DND-41 (cell line): Measurements from ENCODE around the gene CCDC60.

Source experiments
- ATAC-seq: fragments of 200-7000 bp; cut with Tn5 transposase; 3 replicates; pipeline ENCODE4 v1.9.1; 2021; ENCODE audit warnings: low read depth; ENCODE audit not compliant: insufficient read depth
- DNase-seq: peaks from one replicate; pipeline ENCODE4 v3.0.0-alpha.2; 2020
- H2AFZ ChIP-seq: 2 replicates; pipeline ENCODE4 v1.6.0; 2012; ENCODE audit warnings: low read depth, low read length
- H3K27ac ChIP-seq: 2 replicates; pipeline ENCODE4 v1.5.1; 2012; ENCODE audit warnings: low read length, inconsistent platforms
- H3K27me3 ChIP-seq: fragments of 200-600 bp; sonication (generic); 2 replicates; pipeline ENCODE4 v1.6.0; 2012; ENCODE audit warnings: low read length, mild to moderate bottlenecking, inconsistent platforms; ENCODE audit not compliant: insufficient read depth, poor library complexity
- H3K36me3 ChIP-seq: 2 replicates; pipeline ENCODE4 v1.5.1; 2012; ENCODE audit warnings: low read length, inconsistent platforms; ENCODE audit not compliant: insufficient read depth
- H3K4me1 ChIP-seq: 2 replicates; pipeline ENCODE4 v1.5.1; 2012; ENCODE audit warnings: mild to moderate bottlenecking, low read length; ENCODE audit not compliant: insufficient read depth
- H3K4me2 ChIP-seq: 2 replicates; pipeline ENCODE4 v1.6.0; 2012; ENCODE audit warnings: mild to moderate bottlenecking, moderate library complexity, low read length, inconsistent platforms; ENCODE audit not compliant: insufficient read depth
- H3K4me3 ChIP-seq, 2 experiments: fragments of 200-600 bp in 1 of 2; shearing (Covaris generic) in 1 of 2; 2 replicates each; pipeline ENCODE4 v1.5.1; 2012 to 2016; ENCODE audit warnings: inconsistent platforms in 2 of 2, low read length in 2 of 2, mild to moderate bottlenecking in 2 of 2, low read depth in 1 of 2, moderate library complexity in 1 of 2
- H3K79me2 ChIP-seq: 2 replicates; pipeline ENCODE4 v1.6.0; 2012; ENCODE audit warnings: low read length, inconsistent platforms; ENCODE audit not compliant: insufficient read depth
- H3K9ac ChIP-seq: 2 replicates; pipeline ENCODE4 v1.6.0; 2012; ENCODE audit warnings: low read depth, mild to moderate bottlenecking, inconsistent platforms, low read length, moderate library complexity
- H3K9me3 ChIP-seq: 2 replicates; pipeline ENCODE4 v1.5.1; 2012; ENCODE audit warnings: low read length, moderate library complexity, mild to moderate bottlenecking, inconsistent platforms; ENCODE audit not compliant: insufficient read depth, severe bottlenecking
- H4K20me1 ChIP-seq: 2 replicates; pipeline ENCODE4 v1.6.0; 2012; ENCODE audit warnings: low read length; ENCODE audit not compliant: insufficient read depth
- EZH2 ChIP-seq: IDR thresholded peaks from 3 replicates; pipeline ENCODE4 v1.6.1; 2012; ENCODE audit warnings: borderline replicate concordance, low read depth, mild to moderate bottlenecking, moderate library complexity, low read length, inconsistent platforms; ENCODE audit not compliant: severe bottlenecking
- TF ChIP-seq, protein P1 (sequence below): IDR thresholded peaks from 2 replicates; pipeline ENCODE4 v1.5.1; 2012; ENCODE audit warnings: borderline replicate concordance, low read length, moderate library complexity, mild to moderate bottlenecking; ENCODE audit not compliant: poor library complexity, severe bottlenecking; ENCODE audit errors: extremely low read depth

CCDC60 gene

GRCh38 chr12:119308708-119309456, 25.6 kb upstream of the CCDC60 start:
- DNase-seq = no peak
- TF ChIP-seq, protein P1, sequence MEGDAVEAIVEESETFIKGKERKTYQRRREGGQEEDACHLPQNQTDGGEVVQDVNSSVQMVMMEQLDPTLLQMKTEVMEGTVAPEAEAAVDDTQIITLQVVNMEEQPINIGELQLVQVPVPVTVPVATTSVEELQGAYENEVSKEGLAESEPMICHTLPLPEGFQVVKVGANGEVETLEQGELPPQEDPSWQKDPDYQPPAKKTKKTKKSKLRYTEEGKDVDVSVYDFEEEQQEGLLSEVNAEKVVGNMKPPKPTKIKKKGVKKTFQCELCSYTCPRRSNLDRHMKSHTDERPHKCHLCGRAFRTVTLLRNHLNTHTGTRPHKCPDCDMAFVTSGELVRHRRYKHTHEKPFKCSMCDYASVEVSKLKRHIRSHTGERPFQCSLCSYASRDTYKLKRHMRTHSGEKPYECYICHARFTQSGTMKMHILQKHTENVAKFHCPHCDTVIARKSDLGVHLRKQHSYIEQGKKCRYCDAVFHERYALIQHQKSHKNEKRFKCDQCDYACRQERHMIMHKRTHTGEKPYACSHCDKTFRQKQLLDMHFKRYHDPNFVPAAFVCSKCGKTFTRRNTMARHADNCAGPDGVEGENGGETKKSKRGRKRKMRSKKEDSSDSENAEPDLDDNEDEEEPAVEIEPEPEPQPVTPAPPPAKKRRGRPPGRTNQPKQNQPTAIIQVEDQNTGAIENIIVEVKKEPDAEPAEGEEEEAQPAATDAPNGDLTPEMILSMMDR = no peak
- no peak for TF ChIP-seq EZH2
- Histone ChIP-seq H3K27me3 (peaks cover 14% of the 10 kb centered on the region), H3K79me2 (no peaks in the 10 kb centered on the region), H3K4me2 (no peak overlapping the region), H3K36me3 (no peaks in the 10 kb centered on the region), H3K9me3 (no peaks in the 10 kb centered on the region), H3K9ac (no peak overlapping the region), H3K4me3 (no peak overlapping the region), H3K4me1 (no peaks in the 10 kb centered on the region), H2AFZ (no peak overlapping the region), H3K27ac (no peak overlapping the region), H4K20me1 (no peaks in the 10 kb centered on the region)
- no peak for ATAC-seq

DNA sequence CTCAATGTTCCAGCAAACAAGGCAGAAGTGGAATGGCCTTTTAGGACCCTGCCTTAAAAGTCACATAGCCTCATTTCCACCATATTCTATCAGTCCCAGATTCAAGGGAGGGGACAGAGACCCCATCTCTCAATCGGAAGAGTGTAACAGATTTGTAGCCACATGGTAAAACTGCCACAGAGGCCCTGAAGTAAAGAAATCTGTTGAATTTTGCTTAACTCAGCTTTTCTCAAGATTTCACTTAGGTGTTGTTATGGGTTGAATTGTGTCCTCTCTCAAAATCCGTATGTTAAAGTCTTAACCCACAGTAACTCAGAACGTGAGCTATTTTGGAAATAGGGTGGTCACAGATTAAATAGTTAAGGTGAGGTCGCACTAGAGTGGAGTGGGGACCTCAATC, 22.7 kb upstream of the CCDC60 start:
- no peak for DNase-seq

DNA sequence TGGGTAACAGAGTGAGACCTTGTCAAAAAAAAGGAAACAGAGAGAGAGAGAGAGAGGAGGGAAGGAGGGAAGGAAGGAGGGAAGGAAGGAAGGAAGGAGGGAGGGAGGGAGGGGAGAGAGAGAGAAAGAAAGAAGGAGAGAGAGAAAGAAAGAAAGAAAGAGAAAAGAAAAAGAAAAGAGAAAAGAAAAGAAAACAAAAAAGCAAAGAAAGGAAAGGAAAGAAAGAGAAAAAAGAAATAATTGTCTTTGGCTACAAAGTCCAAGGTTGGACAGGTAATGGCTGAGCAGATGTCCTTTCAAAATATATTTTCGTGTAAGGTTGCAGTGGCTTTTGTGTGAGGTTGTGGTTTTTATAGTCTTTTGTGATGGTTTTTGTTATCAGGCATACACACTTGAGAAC, 21.6 kb upstream of the CCDC60 start:
- no peak overlapping the region for H3K4me3 ChIP-seq
- ATAC-seq (no peak), DNase-seq (no peak)
- no peak overlapping the region for H3K9ac ChIP-seq
- H4K20me1 ChIP-seq = no peaks in the 10 kb centered on the region
- H3K79me2 ChIP-seq = no peaks in the 10 kb centered on the region
- H2AFZ ChIP-seq = no peak overlapping the region
- no peak for TF ChIP-seq EZH2
- TF ChIP-seq, protein P1 = no peak
- no peaks in the 10 kb centered on the region for H3K4me1 ChIP-seq
- no peaks in the 10 kb centered on the region for H3K36me3 ChIP-seq
- no peak overlapping the region for H3K27ac ChIP-seq
- H3K4me2 ChIP-seq = no peak overlapping the region
- no peaks in the 10 kb centered on the region for H3K9me3 ChIP-seq
- H3K27me3 ChIP-seq = peaks cover 17% of the 10 kb centered on the region

More for the DNA sequence above, 22.7 kb upstream of the CCDC60 start:
- H3K4me3 ChIP-seq = no peak overlapping the region
- H3K36me3 ChIP-seq = no peaks in the 10 kb centered on the region
- H2AFZ ChIP-seq = no peak overlapping the region
- ATAC-seq = no peak
- H3K9me3 ChIP-seq = no peaks in the 10 kb centered on the region
- no peaks in the 10 kb centered on the region for H4K20me1 ChIP-seq
- no peaks in the 10 kb centered on the region for H3K79me2 ChIP-seq
- H3K4me1 ChIP-seq = no peaks in the 10 kb centered on the region
- TF ChIP-seq, protein P1 = no peak
- no peak for TF ChIP-seq EZH2
- peaks cover 17% of the 10 kb centered on the region for H3K27me3 ChIP-seq
- no peak overlapping the region for H3K4me2 ChIP-seq
- H3K27ac ChIP-seq = no peak overlapping the region
- no peak overlapping the region for H3K9ac ChIP-seq
